MCF 10A (cell line): ENCODE results near the gene NIPAL4. TPM values are rescaled to one million over a fixed set of nuclear protein-coding genes. Genes with fewer than 3 reads are reported as not detected.

Experiments
- BruUV-seq: library from RNA; stranded (reverse); fragments of 400-500 nt; replicated peaks from 2 replicates; lab custom pipeline; 2021; lab: Mats Ljungman, UMichigan
- CTCF ChIA-PET: fragments of 300-600 bp; sonication (Branson Sonifier 250); formaldehyde crosslinking; extraction: SDS; loops from one replicate; lab custom pipeline; 2021; ENCODE audit warnings: antibody characterized with exemption, inconsistent platforms; lab: Yijun Ruan, JAX
- POLR2A ChIA-PET: fragments of 300-600, 350-650 bp; sonication (Branson Sonifier 250); formaldehyde crosslinking; extraction: SDS; loops from one replicate; lab custom pipeline; 2020; ENCODE audit warnings: antibody characterized with exemption, inconsistent platforms; lab: Yijun Ruan, JAX
- DNase-seq: peaks from one replicate; pipeline ENCODE4 v3.0.0-alpha.2; 2018; ENCODE audit not compliant: unreplicated experiment
- H3K27ac Mint-ChIP-seq: one replicate; pipeline ENCODE4 v1.8.0; 2022; ENCODE audit warnings: mild to moderate bottlenecking, low read depth, mixed read lengths; ENCODE audit not compliant: unreplicated experiment
- H3K27me3 Mint-ChIP-seq: one replicate; pipeline ENCODE4 v1.8.0; 2022; ENCODE audit warnings: mixed read lengths; ENCODE audit not compliant: insufficient read depth, unreplicated experiment
- H3K36me3 Mint-ChIP-seq: one replicate; pipeline ENCODE4 v1.8.0; 2022; ENCODE audit warnings: mild to moderate bottlenecking, moderate library complexity, mixed read lengths; ENCODE audit not compliant: insufficient read depth, unreplicated experiment
- H3K4me1 Mint-ChIP-seq: one replicate; pipeline ENCODE4 v1.8.0; 2022; ENCODE audit warnings: mixed read lengths; ENCODE audit not compliant: insufficient read depth, unreplicated experiment
- H3K4me3 Mint-ChIP-seq: one replicate; pipeline ENCODE4 v1.8.0; 2022; ENCODE audit warnings: mild to moderate bottlenecking, moderate library complexity, mixed read lengths; ENCODE audit not compliant: unreplicated experiment
- H3K9me3 Mint-ChIP-seq: one replicate; pipeline ENCODE4 v1.8.0; 2022; ENCODE audit warnings: mixed read lengths; ENCODE audit not compliant: unreplicated experiment
- CTCF ChIP-seq: fragments of 200-600 bp; IDR thresholded peaks from one replicate; pipeline ENCODE4 v1.8.0; 2022; ENCODE audit warnings: antibody characterized with exemption, mild to moderate bottlenecking; ENCODE audit not compliant: unreplicated experiment
- intact Hi-C: fragments of 100-400 bp; cut with micrococcal nuclease; formaldehyde crosslinking; loops from 2 replicates; pipeline ENCODE4 v1.14.1; 2022
- total RNA-seq: library from RNA; stranded (reverse); gene quantifications from 2 replicates; pipeline ENCODE4 v1.2.3, GENCODE V29; 2022

NIPAL4 gene
- total RNA-seq, 1 experiment from 2014 or later: 0.40 TPM

- H3K36me3 Mint-ChIP-seq: no peaks in the 10 kb centered on the region
- no peak for TF ChIP-seq CTCF
- H3K27me3 Mint-ChIP-seq: no peaks in the 10 kb centered on the region
- intact Hi-C loops: no loop called here
- H3K9me3 Mint-ChIP-seq: no peaks in the 10 kb centered on the region
- BruUV-seq: no TSS peak
- ChIA-PET POLR2A (no interaction called here), CTCF (interaction anchor here (0.5 to 0.9 kb wide), 3 partner anchors 10 to 18 kb away, joined by 3 read pairs; no protein-coding TSS in a partner anchor)
- no peaks in the 10 kb centered on the region for H3K4me1 Mint-ChIP-seq
- DNase-seq: no peak
- H3K4me3 Mint-ChIP-seq: no peak overlapping the region
- H3K27ac Mint-ChIP-seq: no peak overlapping the region
Measured at GRCh38 chr5:157494178-157494832, 34.3 kb downstream of the NIPAL4 start.

DNA sequence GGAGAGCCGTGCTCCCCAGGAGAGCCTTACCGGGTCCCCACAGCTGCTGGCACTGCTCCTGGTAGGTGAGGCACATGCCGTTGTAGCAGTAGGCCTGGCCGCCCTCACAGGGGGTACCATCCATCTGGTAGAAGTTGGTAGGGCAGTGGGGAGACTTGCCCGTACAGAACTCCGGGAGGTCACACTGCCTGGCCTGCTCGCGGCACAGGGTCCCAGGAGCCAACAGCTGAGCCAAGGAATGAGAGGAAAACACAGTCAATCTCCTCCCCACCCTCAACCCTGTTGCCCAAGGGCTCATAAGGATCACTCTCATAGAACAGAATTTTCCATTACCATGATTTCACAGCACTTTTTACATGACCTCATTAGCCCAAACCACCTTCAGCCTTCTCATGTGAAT is 36.9 kb downstream of the NIPAL4 start:
- intact Hi-C loops: no loop called here
- H3K36me3 Mint-ChIP-seq: no peaks in the 10 kb centered on the region
- no TSS peak for BruUV-seq
- H3K27me3 Mint-ChIP-seq: no peaks in the 10 kb centered on the region
- H3K27ac Mint-ChIP-seq: no peak overlapping the region
- CTCF ChIA-PET: interaction anchor here (0.6 to 2.1 kb wide), 8 partner anchors 12 to 419 kb away, joined by 3 to 9 read pairs (median 4); no protein-coding TSS in a partner anchor
- DNase-seq: no peak
- POLR2A ChIA-PET: no interaction called here
- TF ChIP-seq CTCF: no peak
- H3K4me3 Mint-ChIP-seq: no peak overlapping the region
- H3K4me1 Mint-ChIP-seq: no peaks in the 10 kb centered on the region
- H3K9me3 Mint-ChIP-seq: no peaks in the 10 kb centered on the region

DNA sequence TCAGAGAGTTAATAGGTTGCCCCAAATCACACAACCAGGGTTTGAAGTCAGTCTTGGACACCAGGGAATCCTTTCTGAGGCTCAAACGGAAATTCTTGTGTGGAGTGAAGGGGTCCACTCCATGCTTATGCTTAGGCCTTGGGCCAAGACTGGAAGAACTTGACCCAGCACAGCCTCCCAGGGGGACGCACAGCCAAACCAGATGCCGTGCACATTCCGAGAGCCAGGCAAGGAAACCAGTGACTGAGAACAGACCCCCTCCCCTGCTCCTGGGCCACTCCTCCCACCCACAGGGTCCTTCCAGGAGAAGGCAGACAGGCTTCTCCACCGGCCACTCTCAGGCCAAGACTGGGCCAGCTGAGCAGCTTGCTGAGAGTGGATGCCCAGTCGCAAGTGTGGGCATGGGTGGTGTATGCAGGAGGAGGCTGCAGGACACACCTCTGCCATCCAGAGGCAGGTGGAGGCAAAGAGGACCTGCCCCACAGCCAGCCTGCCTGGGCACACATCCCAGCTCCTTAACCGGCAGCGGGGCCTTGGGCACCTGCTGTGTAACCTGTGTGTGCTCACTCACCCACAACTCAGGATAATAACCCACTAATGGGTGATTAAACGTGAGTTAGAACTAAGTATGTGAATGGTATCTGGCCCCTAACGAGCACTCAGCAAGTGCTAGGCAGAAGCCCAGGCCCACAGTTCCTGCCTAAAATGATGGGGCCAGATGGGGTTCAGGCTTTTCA is 38.0 kb downstream of the NIPAL4 start:
- TF ChIP-seq CTCF: no peak
- H3K9me3 Mint-ChIP-seq: no peaks in the 10 kb centered on the region
- BruUV-seq: no TSS peak
- ChIA-PET CTCF (interaction anchor here (1.5 to 2.1 kb wide), 2 partner anchors 21 to 65 kb away, joined by 3 to 9 read pairs; no protein-coding TSS in a partner anchor), POLR2A (no interaction called here)
- H3K4me3 Mint-ChIP-seq: no peak overlapping the region
- no peaks in the 10 kb centered on the region for H3K27me3 Mint-ChIP-seq
- no peaks in the 10 kb centered on the region for H3K4me1 Mint-ChIP-seq
- intact Hi-C loops: no loop called here
- no peak for DNase-seq
- no peak overlapping the region for H3K27ac Mint-ChIP-seq
- no peaks in the 10 kb centered on the region for H3K36me3 Mint-ChIP-seq

GRCh38 chr5:157502143-157502647 is 42.2 kb downstream of the NIPAL4 start:
- Mint-ChIP-seq H3K4me1 (peaks cover 6% of the 10 kb centered on the region), H3K27ac (no peak overlapping the region), H3K4me3 (no peak overlapping the region), H3K9me3 (no peaks in the 10 kb centered on the region), H3K27me3 (no peaks in the 10 kb centered on the region), H3K36me3 (no peaks in the 10 kb centered on the region)
- no peak for DNase-seq
- BruUV-seq: no TSS peak
- CTCF ChIA-PET: interaction anchor here (0.6 to 1.5 kb wide), 3 partner anchors 9 to 241 kb away, joined by 3 to 4 read pairs (median 4); no protein-coding TSS in a partner anchor
- POLR2A ChIA-PET: interaction anchor here (1.1 kb wide), 1 partner anchor 9 kb away, joined by 4 read pairs; no protein-coding TSS in a partner anchor
- TF ChIP-seq CTCF: no peak
- intact Hi-C loops: no loop called here
